Keratinocyte (primary cell): Measurements from ENCODE around the gene DNAH10. TPM values are rescaled to one million over a fixed set of nuclear protein-coding genes. Genes with fewer than 3 reads are reported as not detected.

ENCODE experiments used
- DNase-seq: peaks from one replicate; pipeline ENCODE4 v3.0.0-alpha.2; 2011; ENCODE audit warnings: low read depth, missing footprints, low spot score
- FAIRE-seq: peaks from 2 replicates; lab custom pipeline; 2011; peaks lifted over from hg19 to GRCh38; lab: Jason Lieb, UNC
- H2AFZ ChIP-seq: 2 replicates; pipeline ENCODE4 v1.6.0; 2012; ENCODE audit warnings: low read length, control low read depth, inconsistent platforms; ENCODE audit not compliant: control insufficient read depth
- H3K27ac ChIP-seq: 2 replicates; pipeline ENCODE4 v1.5.1; 2011; ENCODE audit warnings: low read length; ENCODE audit not compliant: control insufficient read depth, insufficient read depth
- H3K27me3 ChIP-seq: 3 replicates; pipeline ENCODE4 v1.6.0; 2011; ENCODE audit warnings: low read length; ENCODE audit not compliant: control insufficient read depth, insufficient read depth; ENCODE audit errors: extremely low read depth
- H3K36me3 ChIP-seq, 2 experiments: 2 replicates in 1 of 2; 3 replicates in 1 of 2; pipeline ENCODE4 v1.5.1; 2011; ENCODE audit warnings: low read length in 2 of 2, mild to moderate bottlenecking in 1 of 2; ENCODE audit not compliant: control insufficient read depth in 2 of 2, insufficient read depth in 2 of 2; ENCODE audit errors: extremely low read depth in 1 of 2
- H3K4me1 ChIP-seq: 3 replicates; pipeline ENCODE4 v1.5.1; 2011; ENCODE audit warnings: low read length; ENCODE audit not compliant: control insufficient read depth, insufficient read depth; ENCODE audit errors: extremely low read depth
- H3K4me2 ChIP-seq: 3 replicates; pipeline ENCODE4 v1.6.0; 2011; ENCODE audit warnings: low read depth, low read length; ENCODE audit not compliant: control insufficient read depth, insufficient read depth; ENCODE audit errors: extremely low read depth
- H3K4me3 ChIP-seq, 3 experiments: fragments of 200-600 bp in 1 of 3; sonication (generic) in 1 of 3; 2 replicates in 2 of 3; 3 replicates in 1 of 3; pipeline ENCODE4 v1.5.1; 2011 to 2016; ENCODE audit warnings: low read length in 3 of 3, mild to moderate bottlenecking in 3 of 3, control low read depth in 2 of 3, inconsistent platforms in 1 of 3, low read depth in 1 of 3, mixed read lengths in 1 of 3, mixed run types in 1 of 3, moderate library complexity in 1 of 3; ENCODE audit not compliant: control insufficient read depth in 2 of 3, insufficient read depth in 2 of 3; ENCODE audit errors: extremely low read depth in 1 of 3
- H3K79me2 ChIP-seq: 2 replicates; pipeline ENCODE4 v1.6.0; 2012; ENCODE audit warnings: low read length; ENCODE audit not compliant: control insufficient read depth, insufficient read depth
- H3K9ac ChIP-seq: 3 replicates; pipeline ENCODE4 v1.6.0; 2011; ENCODE audit warnings: low read length; ENCODE audit not compliant: control insufficient read depth, insufficient read depth; ENCODE audit errors: extremely low read depth
- H3K9me1 ChIP-seq: 3 replicates; pipeline ENCODE4 v1.6.0; 2011; ENCODE audit warnings: low read length; ENCODE audit not compliant: control insufficient read depth, insufficient read depth; ENCODE audit errors: extremely low read depth
- H3K9me3 ChIP-seq: 2 replicates; pipeline ENCODE4 v1.5.1; 2012; ENCODE audit warnings: low read depth, low read length; ENCODE audit not compliant: control insufficient read depth
- H4K20me1 ChIP-seq: 3 replicates; pipeline ENCODE4 v1.6.0; 2011; ENCODE audit warnings: low read length; ENCODE audit not compliant: control insufficient read depth, insufficient read depth; ENCODE audit errors: extremely low read depth
- EZH2 ChIP-seq: IDR thresholded peaks from one replicate; pipeline ENCODE4 v1.6.1; 2012; ENCODE audit warnings: inconsistent platforms, mild to moderate bottlenecking, low read length, moderate library complexity
- dilution Hi-C: fragments of 300-500 bp; cut with MboI; formaldehyde crosslinking; loops from one replicate; pipeline ENCODE4 v1.7.0; 2020; ENCODE audit warnings: low sequenced_read_pairs; ENCODE audit not compliant: extremely low pct_ligation_motif_present
- polyA plus RNA-seq, 5 experiments: library from polyadenylated mRNA; depleted of rRNA in 3 of 5; stranded (reverse) in 3 of 5; stranded (forward) in 1 of 5; unstranded in 1 of 5; fragments of >200 nt; gene quantifications; 1 replicate in 1 of 5; 2 replicates in 3 of 5; 3 replicates in 1 of 5; pipeline versions ENCODE4 v1.2.1 to v1.2.3, GENCODE V29; 2011 to 2012; ENCODE audit warnings: missing spikeins in 2 of 5, low read depth in 1 of 5, low replicate concordance in 1 of 5
- TF ChIP-seq, protein P1 (sequence below), 3 experiments: IDR thresholded peaks in 1 of 3; conservative IDR thresholded peaks in 1 of 3; optimal IDR thresholded peaks in 1 of 3; 2 replicates in 2 of 3; 3 replicates in 1 of 3; pipeline versions ENCODE3 to v1.5.1; 2011; ENCODE audit warnings: low read length in 3 of 3, mild to moderate bottlenecking in 3 of 3, moderate library complexity in 2 of 3, control low read depth in 1 of 3, inconsistent platforms in 1 of 3; ENCODE audit not compliant: insufficient read depth in 2 of 3; ENCODE audit errors: extremely low read depth in 1 of 3

Gene DNAH10
- polyA plus RNA-seq, 1 donor (not counting 4 experiments of a cell fraction or from before 2014, with no cell fraction given) = 0.08 TPM

DNA sequence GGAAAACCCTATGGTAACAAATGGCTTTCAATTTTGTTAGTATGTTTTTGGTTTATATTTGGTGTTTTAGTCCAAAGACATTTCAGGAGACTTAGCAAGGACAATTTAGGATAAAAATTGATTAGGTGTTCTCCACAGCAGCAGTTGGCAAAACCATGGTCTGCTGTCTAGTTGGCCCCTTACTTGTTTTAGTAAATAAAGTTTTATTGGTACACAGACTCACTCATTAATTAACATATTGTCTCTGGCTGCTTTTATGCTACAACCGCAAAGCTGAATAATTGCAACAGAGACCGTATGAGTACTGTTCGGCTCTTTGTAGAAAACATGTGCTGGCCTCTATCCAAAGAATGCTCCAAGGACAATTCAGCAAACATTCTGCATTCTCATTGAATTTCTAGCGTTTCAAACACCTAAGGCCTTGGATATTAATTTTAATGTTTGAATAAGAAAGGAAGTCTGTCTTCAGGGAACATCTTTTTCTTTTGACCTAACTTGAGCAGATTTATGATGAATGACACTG, 132.8 kb downstream of the DNAH10 start:
- Histone ChIP-seq H3K27me3 (peaks cover 11% of the 10 kb centered on the region), H3K9me3 (no peaks in the 10 kb centered on the region), H3K27ac (no peak overlapping the region), H3K4me1 (no peaks in the 10 kb centered on the region), H3K4me3 (no peak overlapping the region), H3K79me2 (no peaks in the 10 kb centered on the region), H3K4me2 (no peak overlapping the region), H3K36me3 (no peaks in the 10 kb centered on the region), H4K20me1 (no peaks in the 10 kb centered on the region), H3K9ac (no peak overlapping the region), H3K9me1 (no peaks in the 10 kb centered on the region), H2AFZ (no peak overlapping the region)
- DNase-seq (no peak), FAIRE-seq (no peak)
- dilution Hi-C loops = no loop called here
- TF ChIP-seq, protein P1, sequence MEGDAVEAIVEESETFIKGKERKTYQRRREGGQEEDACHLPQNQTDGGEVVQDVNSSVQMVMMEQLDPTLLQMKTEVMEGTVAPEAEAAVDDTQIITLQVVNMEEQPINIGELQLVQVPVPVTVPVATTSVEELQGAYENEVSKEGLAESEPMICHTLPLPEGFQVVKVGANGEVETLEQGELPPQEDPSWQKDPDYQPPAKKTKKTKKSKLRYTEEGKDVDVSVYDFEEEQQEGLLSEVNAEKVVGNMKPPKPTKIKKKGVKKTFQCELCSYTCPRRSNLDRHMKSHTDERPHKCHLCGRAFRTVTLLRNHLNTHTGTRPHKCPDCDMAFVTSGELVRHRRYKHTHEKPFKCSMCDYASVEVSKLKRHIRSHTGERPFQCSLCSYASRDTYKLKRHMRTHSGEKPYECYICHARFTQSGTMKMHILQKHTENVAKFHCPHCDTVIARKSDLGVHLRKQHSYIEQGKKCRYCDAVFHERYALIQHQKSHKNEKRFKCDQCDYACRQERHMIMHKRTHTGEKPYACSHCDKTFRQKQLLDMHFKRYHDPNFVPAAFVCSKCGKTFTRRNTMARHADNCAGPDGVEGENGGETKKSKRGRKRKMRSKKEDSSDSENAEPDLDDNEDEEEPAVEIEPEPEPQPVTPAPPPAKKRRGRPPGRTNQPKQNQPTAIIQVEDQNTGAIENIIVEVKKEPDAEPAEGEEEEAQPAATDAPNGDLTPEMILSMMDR (optimal IDR thresholded peaks at IDR 0.05 in 1 of 3, IDR thresholded peaks at IDR 0.05 in 1 of 3, conservative IDR thresholded peaks at IDR 0.05 in 1 of 3; ENCODE audit: extremely low read depth in 1 of 3, insufficient read depth in 2 of 3, low read length in 3 of 3) = no peak
- no peak for TF ChIP-seq EZH2

DNA sequence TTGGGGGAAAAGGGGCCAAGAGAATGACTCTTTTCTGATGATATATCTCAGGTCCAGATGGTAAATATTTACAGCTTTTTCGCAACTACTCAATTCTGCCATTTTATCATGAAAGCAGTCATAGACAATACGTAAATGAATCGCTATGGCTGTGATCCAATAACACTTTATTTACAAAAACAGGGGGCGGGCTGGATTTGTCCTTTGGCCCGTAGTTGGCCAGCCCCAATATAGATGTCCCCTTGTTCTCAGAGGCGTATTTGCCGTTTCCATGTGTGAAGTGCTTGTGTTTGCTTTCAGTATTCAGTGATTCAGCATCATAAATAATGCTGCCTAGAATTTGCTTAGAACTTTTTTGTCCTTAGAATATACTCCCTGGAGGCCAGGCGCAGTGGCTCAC, 133.3 kb downstream of the DNAH10 start:
- Histone ChIP-seq H3K4me1 (no peaks in the 10 kb centered on the region), H3K4me2 (no peak overlapping the region), H4K20me1 (no peaks in the 10 kb centered on the region), H3K27me3 (peaks cover 13% of the 10 kb centered on the region), H3K27ac (no peak overlapping the region), H3K9me1 (no peaks in the 10 kb centered on the region), H3K79me2 (no peaks in the 10 kb centered on the region), H3K4me3 (no peak overlapping the region), H2AFZ (no peak overlapping the region), H3K36me3 (no peaks in the 10 kb centered on the region), H3K9ac (no peak overlapping the region), H3K9me3 (no peaks in the 10 kb centered on the region)
- DNase-seq (no peak), FAIRE-seq (no peak)
- TF ChIP-seq, protein P1 (optimal IDR thresholded peaks at IDR 0.05 in 1 of 3, IDR thresholded peaks at IDR 0.05 in 1 of 3, conservative IDR thresholded peaks at IDR 0.05 in 1 of 3; ENCODE audit: extremely low read depth in 1 of 3, insufficient read depth in 2 of 3, low read length in 3 of 3) = no peak
- TF ChIP-seq EZH2 = no peak
- dilution Hi-C loops = no loop called here
